Islet of Langerhans (tissue), 1 donor: ENCODE measurements around the gene SLC9A7.
"Not testable (repeated sequence)": the region's sequence is repeated elsewhere in the genome, so short reads cannot be mapped to it uniquely, and the experiment has no call there.

Source experiments
- FAIRE-seq: peaks from one replicate; lab custom pipeline; 2011; peaks lifted over from hg19 to GRCh38; lab: Jason Lieb, UNC

Gene SLC9A7

GRCh38 chrX:46754036-46754435 is 4.9 kb downstream of the SLC9A7 start:
- FAIRE-seq: no peak

DNA sequence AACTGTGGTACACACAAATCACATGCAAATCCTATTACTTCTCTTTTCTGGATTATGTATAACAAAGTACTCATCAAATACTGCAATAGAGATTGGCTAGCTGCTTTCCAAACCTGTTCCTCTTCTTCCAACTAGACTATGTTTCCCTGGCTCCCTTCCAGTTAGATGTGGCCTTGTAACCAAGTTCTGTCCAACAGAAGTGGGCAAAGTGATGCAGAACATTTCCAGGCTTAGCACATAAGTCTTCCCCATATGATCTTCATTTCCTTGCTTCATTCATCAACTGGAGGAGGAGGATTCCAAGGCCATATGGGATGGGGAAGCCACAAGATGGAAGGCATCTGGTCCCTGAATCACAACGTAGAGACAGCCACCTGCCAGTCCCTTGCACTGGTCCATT is 8.0 kb downstream of the SLC9A7 start:
- no peak for FAIRE-seq

- FAIRE-seq: no peak
Observed at GRCh38 chrX:46744009-46744408, 14.9 kb downstream of the SLC9A7 start.

DNA sequence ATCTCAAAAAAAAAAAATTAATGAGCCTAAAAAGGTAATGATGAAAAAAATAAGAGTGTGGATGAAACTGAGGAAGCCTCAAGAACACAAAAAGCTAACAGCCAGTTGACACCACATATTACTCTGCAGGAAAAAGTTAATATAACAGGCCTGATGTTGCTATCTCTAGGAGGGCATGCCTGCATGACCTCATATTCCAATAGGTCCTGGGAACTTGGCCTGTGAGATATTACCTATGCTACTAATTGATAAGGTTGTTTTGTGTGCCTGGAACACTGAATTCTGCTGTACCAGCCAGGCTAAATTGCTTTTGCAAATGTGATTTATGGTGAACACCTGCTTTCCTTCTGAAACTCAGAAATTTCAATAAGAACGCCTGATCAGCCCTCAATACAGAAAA is 15.9 kb downstream of the SLC9A7 start:
- no peak for FAIRE-seq

DNA sequence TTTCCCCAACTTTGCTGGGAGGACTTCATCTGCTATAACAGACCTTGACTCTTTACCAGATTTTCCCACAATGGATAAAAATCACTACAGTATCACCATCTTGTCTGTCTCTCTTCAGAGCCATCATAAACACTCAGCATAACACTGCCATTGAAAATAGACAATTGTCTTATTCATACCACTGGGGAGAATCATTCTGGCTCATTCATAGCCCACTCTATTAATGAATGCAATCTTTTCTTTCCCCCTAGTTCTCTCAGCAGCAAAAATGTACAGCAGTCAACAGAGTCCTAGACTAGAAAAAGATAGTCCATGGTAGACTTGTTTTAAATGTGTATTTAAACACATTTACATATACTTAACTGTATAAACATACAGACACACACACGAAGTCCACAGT is 19.2 kb downstream of the SLC9A7 start:
- no peak for FAIRE-seq

DNA sequence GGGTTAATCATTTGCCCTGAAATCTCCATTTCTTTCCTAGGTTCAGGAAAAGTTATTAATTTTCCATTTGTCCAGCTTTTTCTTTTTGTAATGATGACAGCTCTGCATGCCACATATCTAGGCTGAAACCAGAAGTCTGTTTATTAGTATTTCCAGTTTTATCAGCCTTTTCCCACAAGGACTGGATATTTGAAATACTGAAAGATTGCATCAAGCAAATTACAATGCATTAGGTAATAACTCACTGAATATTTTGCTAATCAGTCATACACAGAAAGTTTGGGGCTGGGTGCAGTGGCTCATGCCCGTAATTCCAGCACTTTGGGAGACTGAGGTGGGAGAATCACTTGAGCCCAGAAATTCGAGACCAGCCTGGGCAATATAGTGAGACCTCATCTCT is 21.5 kb downstream of the SLC9A7 start:
- no peak for FAIRE-seq

GRCh38 chrX:46737041-46737440 is 21.9 kb downstream of the SLC9A7 start:
- no peak for FAIRE-seq

GRCh38 chrX:46735622-46736021 is 23.3 kb downstream of the SLC9A7 start:
- no peak for FAIRE-seq

GRCh38 chrX:46733226-46733625 is 25.7 kb downstream of the SLC9A7 start:
- FAIRE-seq: no peak

DNA sequence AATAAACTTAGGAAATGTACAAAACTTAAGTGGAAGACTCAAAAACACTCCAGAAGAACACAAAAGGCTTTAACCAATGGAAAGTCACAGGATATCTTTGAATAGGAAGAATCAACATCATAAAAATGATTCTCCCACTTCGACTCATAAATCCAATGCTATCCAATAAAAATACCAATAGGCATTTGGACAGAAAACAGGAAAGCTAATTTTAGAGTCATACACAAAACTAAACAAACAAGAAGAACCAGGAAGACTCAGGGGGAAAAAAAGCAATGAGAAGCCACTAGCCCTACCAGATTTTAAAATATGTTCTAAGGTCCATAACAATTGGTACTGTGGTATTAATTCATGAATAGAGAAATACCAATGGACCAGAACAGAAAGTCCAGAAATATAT is 28.2 kb downstream of the SLC9A7 start:
- no peak for FAIRE-seq

GRCh38 chrX:46727441-46727840 is 31.5 kb downstream of the SLC9A7 start:
- no peak for FAIRE-seq

DNA sequence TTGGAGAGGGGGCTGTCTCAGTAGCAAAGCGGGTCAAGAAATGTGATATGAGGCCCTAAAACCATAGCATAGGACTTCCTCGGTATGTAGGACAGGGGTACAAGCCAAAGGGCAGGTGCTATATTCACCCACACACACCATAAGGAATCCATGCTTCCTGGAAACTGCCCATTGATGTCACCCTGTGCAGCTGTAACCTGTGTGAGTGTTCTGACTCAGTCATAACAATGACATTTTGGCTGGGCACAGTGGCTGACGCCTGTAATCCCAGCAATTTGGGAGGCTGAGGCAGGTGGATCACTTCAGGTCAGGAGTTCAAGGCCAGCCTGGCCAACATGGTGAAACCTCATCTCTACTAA is 35.4 kb downstream of the SLC9A7 start:
- FAIRE-seq: not testable (repeated sequence)

DNA sequence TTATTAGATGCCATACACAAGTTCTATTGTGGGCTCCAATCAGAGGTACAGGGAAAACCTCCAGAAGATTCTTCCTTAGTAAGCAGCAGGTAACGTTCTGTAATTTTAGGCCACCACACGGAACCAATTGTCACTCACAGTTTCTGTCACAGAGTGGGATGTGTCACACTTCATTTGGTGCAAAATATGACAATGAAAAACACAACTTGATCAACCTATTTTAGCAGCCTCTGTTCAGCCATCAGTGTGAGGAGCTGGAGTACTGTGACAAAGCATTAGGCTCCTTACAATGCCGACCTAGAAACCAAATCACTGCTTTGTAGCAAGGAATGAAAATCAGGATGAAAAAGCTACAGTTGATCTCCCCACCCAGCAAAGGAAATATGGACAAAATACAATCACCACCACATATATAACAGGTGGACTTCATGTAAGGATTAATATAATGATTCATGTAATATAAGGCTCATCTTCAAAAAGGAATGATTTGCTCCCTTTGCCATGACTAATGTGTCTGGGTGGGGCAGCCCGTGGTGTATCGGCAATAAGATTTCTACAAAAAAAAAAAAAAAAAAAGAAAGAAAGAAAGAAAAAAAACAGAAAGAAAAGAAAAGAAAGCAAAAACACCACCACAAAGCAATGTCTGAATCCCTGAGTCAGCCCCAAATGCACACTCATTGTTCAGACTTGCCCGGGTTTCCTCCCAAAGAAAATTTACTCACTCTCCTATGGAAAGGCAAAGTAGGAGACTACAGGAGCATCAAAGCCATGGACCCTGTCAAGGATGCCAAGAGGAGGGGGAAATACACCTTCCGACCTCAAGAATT is 36.0 kb downstream of the SLC9A7 start:
- no peak for FAIRE-seq

- no peak for FAIRE-seq
Observed at GRCh38 chrX:46716796-46717195, 42.1 kb downstream of the SLC9A7 start.

DNA sequence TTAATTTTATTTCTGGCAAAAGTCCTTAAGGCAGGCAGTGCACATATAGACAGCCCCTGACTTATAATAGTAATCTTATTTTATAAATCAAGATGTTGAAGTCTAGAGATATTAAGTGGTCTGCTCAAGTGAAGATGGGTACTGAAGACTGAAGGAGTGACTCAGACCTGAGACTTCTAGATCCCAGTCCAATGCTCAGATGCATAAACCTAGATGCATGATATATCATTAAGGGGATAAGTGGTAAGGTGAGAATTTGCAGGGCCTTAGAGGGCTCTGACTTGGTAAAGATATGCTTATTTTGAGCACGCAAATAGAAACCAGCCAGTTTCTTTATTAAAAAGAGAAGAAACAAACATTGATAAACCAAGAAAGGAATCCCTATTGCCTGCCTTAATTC is 42.9 kb downstream of the SLC9A7 start:
- FAIRE-seq: no peak

DNA sequence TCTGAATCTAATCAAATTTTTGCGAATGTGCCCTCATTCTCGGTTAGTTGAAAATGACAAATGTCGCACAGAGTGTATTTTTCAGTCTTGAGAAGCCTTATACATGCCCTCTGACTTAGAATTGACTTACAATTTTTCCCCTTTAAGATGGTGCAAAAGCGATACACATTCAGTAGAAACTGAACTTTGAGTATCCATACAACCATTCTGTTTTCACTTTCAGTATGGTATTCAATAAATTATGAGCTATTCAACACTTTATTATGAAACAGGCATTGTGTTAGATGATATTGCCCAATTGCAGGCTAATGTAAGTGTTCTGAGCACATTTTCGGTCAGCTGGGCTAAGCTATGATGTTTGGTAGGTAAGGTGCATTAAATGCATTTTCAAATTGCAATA is 43.4 kb downstream of the SLC9A7 start:
- no peak for FAIRE-seq

DNA sequence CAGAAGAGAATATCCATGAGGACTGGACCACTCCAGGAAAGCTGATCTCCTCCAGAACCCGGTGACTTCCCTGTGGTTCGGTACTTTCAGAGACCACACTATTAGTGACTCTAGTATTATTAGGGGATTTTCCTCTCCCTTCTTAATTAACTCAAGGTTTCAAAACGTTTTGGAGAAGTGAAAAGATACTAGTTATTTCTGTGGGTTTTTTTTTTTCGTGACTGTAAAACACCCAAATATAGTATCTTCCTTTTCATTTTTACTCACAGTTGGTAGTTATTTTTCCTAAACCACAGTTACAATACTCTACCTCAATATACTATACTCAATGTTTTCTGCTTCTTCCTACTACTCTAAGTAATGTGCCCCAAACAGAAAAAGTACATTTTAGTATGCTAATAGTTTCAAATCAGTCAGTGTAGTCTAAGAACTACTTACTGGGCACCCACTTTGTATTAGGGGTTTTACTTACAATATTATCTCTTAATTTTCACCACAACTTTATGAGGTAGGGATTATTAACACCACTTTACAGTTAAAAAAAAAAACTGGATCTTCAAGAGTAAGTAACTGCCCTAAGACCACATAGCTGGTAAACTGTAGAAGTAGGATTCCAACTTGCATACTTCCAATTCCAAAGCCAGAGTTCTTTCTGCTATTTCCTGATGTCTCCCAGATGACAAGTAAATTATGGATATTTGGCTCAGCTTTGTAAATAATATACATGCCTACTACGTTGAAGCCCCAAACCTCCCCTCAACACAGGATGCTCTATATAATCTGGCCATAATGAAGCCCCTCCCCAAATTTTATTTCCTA is 45.0 kb downstream of the SLC9A7 start:
- no peak for FAIRE-seq

GRCh38 chrX:46712764-46713163 is 46.2 kb downstream of the SLC9A7 start:
- FAIRE-seq: peak; percentile 5

DNA sequence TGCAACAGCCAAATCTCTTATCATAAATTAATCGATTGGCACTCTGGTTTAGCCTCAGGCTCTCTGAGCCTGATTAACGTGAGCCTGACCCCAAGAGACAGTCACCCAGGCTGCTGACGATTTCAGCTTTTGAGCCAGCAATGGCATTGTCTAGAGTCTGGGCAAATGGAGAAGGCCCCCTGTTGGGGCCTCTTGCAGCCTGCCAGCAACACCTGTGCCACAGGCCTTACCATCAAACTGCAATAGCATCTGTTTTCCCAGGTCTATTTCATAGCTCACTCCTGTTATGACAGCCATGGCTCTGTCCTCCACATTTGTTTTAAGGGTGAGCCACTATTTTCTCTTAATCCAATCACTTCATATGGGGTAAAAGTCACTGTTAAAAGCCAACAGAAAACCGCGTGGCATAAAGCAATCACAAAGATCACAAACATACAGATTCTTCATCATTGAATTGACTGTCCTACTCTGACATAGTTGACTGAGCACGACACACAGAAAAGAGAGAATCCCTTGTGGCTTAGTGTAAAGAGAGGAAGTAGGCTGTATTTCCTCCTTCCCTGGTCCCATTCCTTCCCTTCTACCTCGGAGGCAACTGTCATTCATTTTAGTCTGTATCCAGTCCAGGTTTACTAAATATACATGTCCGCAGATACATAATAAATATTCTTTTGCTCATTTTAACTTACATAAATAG is 47.8 kb downstream of the SLC9A7 start:
- FAIRE-seq: no peak

DNA sequence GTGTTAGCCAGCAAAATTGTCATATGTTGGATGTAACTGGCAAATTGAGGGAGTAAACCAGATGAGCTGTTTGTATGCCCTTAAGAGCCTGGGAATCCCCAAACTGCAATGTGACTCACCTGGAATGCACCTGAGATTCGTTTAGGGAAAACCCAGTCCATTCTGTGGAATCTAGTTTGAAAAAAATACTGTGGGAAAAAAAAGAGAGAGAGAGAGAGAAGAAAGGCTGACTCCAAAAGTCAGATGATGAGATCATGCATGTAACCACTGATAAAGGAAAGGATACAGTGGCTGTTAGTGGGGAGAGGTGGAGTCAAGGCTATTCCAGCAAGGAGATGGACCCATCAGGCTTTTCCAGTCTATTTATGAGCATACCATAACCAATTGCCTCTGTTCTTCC is 48.5 kb downstream of the SLC9A7 start:
- FAIRE-seq: peak; percentile 56

GRCh38 chrX:46707274-46707965 is 51.5 kb downstream of the SLC9A7 start:
- FAIRE-seq: no peak

GRCh38 chrX:46704767-46705386 is 54.0 kb downstream of the SLC9A7 start:
- FAIRE-seq: no peak
